Tibial nerve (tissue), 3 donors: ENCODE measurements around the gene ZG16B.

Experiments used
- CTCF ChIP-seq, 5 experiments: fragments of 200-600 bp in 3 of 5; fragments of 450-650 bp in 2 of 5; sonication (generic) in 3 of 5; IDR thresholded peaks; one replicate each; pipeline ENCODE4 v1.5.1; 2016 to 2019; ENCODE audit warnings: antibody characterized with exemption in 5 of 5, mild to moderate bottlenecking in 3 of 5, moderate library complexity in 2 of 5
- POLR2A ChIP-seq, 2 donors: fragments of 450-650 bp; IDR thresholded peaks; one replicate each; pipeline ENCODE4 v1.6.1; 2017; ENCODE audit warnings: antibody characterized with exemption in 2 of 2, mild to moderate bottlenecking in 2 of 2, moderate library complexity in 2 of 2

DNA sequence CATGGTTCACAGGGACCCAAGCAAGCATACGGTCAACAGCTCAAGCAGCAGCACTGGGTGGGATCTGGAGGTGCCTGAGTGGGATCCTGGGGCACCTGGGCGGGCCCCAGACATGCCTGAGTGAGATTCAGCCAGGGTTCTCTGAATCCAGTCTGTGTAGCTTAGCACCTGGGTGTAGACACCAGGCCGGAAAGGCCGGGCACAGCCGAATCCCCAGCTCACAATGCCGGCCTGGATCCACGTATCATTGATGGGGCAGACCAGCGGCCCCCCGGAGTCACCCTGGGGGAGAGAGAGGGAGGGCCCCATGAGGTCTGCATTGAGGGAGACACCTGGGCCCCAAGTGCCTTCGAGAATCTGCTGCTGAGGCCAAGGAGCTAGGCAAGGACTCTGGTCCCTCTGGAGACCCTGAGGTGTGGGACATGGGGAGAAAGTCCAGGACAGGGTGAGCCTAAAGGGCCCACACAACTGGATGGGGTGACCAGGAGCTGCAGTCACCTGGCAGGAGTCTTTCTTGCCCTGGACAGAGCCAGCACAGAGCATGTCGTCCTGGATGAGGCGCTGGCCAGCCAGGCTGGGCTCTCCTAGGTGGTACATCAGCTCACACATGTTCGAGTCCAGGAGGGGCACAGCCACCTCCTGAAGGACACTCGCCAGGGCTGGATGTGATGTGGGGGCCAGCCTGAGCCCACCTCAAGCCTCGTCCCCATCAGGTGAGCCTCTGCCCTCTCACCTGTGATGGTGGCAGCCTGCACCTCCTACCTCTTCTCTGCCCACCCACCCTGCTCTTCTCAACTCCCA lies 9.7 kb downstream of the ZG16B start:
- TF ChIP-seq POLR2A (IDR thresholded peaks at IDR 0.05) (no peak), CTCF (IDR thresholded peaks at IDR 0.05) (no peak)
